IgD-negative memory B cell (primary cell): Measurements from ENCODE around the gene TM4SF18. TPM values are rescaled to one million over a fixed set of nuclear protein-coding genes. Genes with fewer than 3 reads are reported as not detected.
"Not testable (repeated sequence)": the region's sequence is repeated elsewhere in the genome, so short reads cannot be mapped to it uniquely, and the experiment has no call there.

Experiments used
- H3K27ac Mint-ChIP-seq, 3 donors: one replicate each; pipeline ENCODE4 v1.8.0; 2020 to 2022; ENCODE audit warnings: mild to moderate bottlenecking in 3 of 3, mixed read lengths in 3 of 3, moderate library complexity in 1 of 3
- H3K27me3 Mint-ChIP-seq: one replicate; pipeline ENCODE4 v1.8.0; 2021; ENCODE audit warnings: mixed read lengths
- H3K36me3 Mint-ChIP-seq: one replicate; pipeline ENCODE4 v1.8.0; 2020; ENCODE audit warnings: mild to moderate bottlenecking, mixed read lengths
- H3K4me1 Mint-ChIP-seq, 3 donors: one replicate each; pipeline ENCODE4 v1.8.0; 2020 to 2022; ENCODE audit warnings: mixed read lengths in 3 of 3, mild to moderate bottlenecking in 1 of 3
- H3K4me3 Mint-ChIP-seq, 4 donors: one replicate each; pipeline ENCODE4 v1.8.0; 2020 to 2022; ENCODE audit warnings: mild to moderate bottlenecking in 4 of 4, mixed read lengths in 4 of 4, moderate library complexity in 3 of 4
- H3K9me3 Mint-ChIP-seq, 3 donors: one replicate each; pipeline ENCODE4 v1.8.0; 2020 to 2021; ENCODE audit warnings: mixed read lengths in 3 of 3, mild to moderate bottlenecking in 1 of 3
- polyA plus RNA-seq: library from polyadenylated mRNA; unstranded; fragments of 300-500 nt; fragmentation: Illumina TruSeq; gene quantifications from one replicate; pipeline ENCODE4 v1.2.3, GENCODE V29; 2021

TM4SF18 gene
- polyA plus RNA-seq, 1 donor from 2014 or later = not detected

DNA sequence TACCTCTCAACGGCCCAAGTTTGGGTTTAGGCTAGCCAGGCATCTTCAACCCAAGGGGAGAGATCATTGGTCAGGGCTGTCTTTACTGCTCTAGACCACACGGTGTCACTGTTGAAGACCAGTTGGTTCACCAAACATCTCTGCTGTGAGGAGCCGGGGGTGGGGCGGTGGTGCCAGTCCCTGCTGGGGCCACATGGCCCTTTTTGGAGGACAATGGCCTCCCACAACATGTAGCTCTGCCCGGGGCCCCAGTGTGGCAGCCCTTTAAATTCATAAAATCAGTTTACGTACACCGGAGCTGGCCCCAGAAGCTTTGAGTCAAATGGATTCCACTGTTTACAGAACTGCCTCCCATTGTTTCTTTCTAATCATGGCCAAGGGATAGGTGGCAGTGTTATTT is 19.1 kb upstream of the TM4SF18 start:
- Mint-ChIP-seq H3K9me3 (peaks cover 0 to 5% (median 2%) of the 10 kb centered on the region in 3 donors), H3K4me3 (no peak overlapping the region), H3K27ac (no peak overlapping the region), H3K4me1 (no peaks in the 10 kb centered on the region), H3K27me3 (peaks cover 7% of the 10 kb centered on the region), H3K36me3 (peaks cover 3% of the 10 kb centered on the region)

- no peaks in the 10 kb centered on the region for H3K9me3 Mint-ChIP-seq
- H3K27ac Mint-ChIP-seq = no peak overlapping the region
- H3K4me1 Mint-ChIP-seq = peaks cover 0 to 2% (median 1%) of the 10 kb centered on the region in 3 donors
- H3K27me3 Mint-ChIP-seq = peaks cover 24% of the 10 kb centered on the region
- no peak overlapping the region for H3K4me3 Mint-ChIP-seq
- peaks cover 4% of the 10 kb centered on the region for H3K36me3 Mint-ChIP-seq
These were observed 10.5 kb upstream of the TM4SF18 start for GRCh38 chr3:149343951-149344350.

- Mint-ChIP-seq H3K27ac (no peak overlapping the region), H3K36me3 (peaks cover 4% of the 10 kb centered on the region), H3K9me3 (no peaks in the 10 kb centered on the region), H3K4me3 (no peak overlapping the region), H3K4me1 (peaks cover 0 to 3% (median 2%) of the 10 kb centered on the region in 3 donors), H3K27me3 (peaks cover 19% of the 10 kb centered on the region)
These were observed 9.3 kb upstream of the TM4SF18 start for GRCh38 chr3:149342413-149343380.

GRCh38 chr3:149340310-149340933 is 7.0 kb upstream of the TM4SF18 start:
- Mint-ChIP-seq H3K36me3 (no peaks in the 10 kb centered on the region), H3K27me3 (peaks cover 19% of the 10 kb centered on the region), H3K9me3 (no peaks in the 10 kb centered on the region), H3K4me1 (peaks cover 0 to 3% (median 2%) of the 10 kb centered on the region in 3 donors), H3K27ac (no peak overlapping the region), H3K4me3 (no peak overlapping the region)

- no peak overlapping the region for H3K27ac Mint-ChIP-seq
- peaks cover 0 to 3% (median 2%) of the 10 kb centered on the region in 3 donors for H3K4me1 Mint-ChIP-seq
- H3K27me3 Mint-ChIP-seq = peaks cover 19% of the 10 kb centered on the region
- H3K36me3 Mint-ChIP-seq = no peaks in the 10 kb centered on the region
- H3K4me3 Mint-ChIP-seq = no peak overlapping the region
- H3K9me3 Mint-ChIP-seq = no peaks in the 10 kb centered on the region
These were observed 6.5 kb upstream of the TM4SF18 start for GRCh38 chr3:149339931-149340309.

- not testable (repeated sequence) for H3K4me3 Mint-ChIP-seq, H3K9me3 Mint-ChIP-seq, H3K4me1 Mint-ChIP-seq, H3K36me3 Mint-ChIP-seq, H3K27ac Mint-ChIP-seq
- H3K27me3 Mint-ChIP-seq = peaks cover 17% of the 10 kb centered on the region
These were observed 4.0 kb upstream of the TM4SF18 start for GRCh38 chr3:149337486-149337885.

DNA sequence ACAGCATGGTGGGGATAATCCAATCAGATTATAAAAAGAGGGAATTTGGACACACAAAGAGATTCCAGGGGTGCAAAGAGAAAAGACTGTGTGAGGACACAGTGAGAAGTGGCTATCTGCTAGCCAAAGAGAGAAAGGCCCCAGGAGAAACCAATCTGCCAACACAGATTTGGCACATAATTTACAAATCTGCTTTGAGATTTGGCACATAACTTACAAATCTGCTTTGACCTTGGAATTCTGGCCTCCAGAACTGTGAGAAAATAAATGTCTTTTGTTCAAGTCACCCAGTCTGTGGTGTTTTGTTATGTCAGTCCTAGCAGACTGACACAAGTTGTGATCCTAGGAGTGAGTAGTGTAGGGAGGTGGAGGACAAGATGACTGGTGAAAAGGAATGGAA is 3.5 kb upstream of the TM4SF18 start:
- H3K4me3 Mint-ChIP-seq = no peak overlapping the region
- H3K9me3 Mint-ChIP-seq = no peaks in the 10 kb centered on the region
- peaks cover 15% of the 10 kb centered on the region for H3K27me3 Mint-ChIP-seq
- peaks cover 0 to 2% (median 0%) of the 10 kb centered on the region in 3 donors for H3K4me1 Mint-ChIP-seq
- H3K27ac Mint-ChIP-seq = no peak overlapping the region
- H3K36me3 Mint-ChIP-seq = no peaks in the 10 kb centered on the region

DNA sequence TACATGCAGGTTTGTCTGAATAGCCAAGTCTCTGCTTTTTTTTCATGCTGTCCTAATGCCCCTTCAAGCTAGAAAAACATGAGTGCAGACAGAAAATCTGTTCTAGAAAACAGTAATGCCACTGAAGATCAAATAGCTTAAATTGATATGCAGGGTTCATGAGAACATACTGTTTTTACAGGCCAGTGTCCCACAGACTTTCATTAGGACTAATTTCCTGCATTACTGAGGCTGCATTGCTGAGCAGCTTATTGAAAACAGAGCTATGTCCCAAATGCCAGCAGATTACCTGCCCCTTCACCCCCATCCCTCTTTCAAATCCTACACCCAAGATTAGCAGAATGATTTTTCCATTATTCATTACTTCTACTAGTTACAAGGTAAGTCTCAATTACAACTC is 665 bp downstream of the TM4SF18 start:
- Mint-ChIP-seq H3K27me3 (peaks cover 5% of the 10 kb centered on the region), H3K4me3 (no peak overlapping the region), H3K9me3 (no peaks in the 10 kb centered on the region), H3K27ac (no peak overlapping the region), H3K4me1 (no peaks in the 10 kb centered on the region), H3K36me3 (no peaks in the 10 kb centered on the region)

DNA sequence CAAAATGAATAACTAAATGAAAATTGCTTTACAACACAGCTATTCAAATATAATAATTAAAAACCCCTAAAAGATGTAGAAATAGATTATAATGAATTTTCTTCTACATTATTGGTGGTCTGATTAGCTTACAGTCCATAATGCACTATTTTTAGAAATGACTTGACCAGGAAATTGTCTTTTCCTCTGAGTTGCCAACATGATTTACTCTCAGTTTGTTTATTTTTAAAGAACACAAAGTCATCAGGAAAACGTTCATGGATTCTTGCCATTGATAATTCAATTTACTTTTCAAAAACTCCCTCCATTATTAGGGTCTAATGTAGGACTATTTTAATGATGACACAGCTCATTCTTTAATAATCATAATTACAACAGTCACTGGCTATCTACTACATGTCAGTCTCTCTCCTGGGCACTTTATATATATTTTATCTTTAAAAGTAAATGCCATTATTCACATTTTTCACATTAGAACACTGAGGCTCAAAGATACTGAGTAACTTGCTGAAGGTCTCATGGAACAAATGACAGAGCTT is 1.1 kb downstream of the TM4SF18 start:
- H3K27me3 Mint-ChIP-seq = peaks cover 5% of the 10 kb centered on the region
- no peak overlapping the region for H3K4me3 Mint-ChIP-seq
- H3K27ac Mint-ChIP-seq = no peak overlapping the region
- H3K36me3 Mint-ChIP-seq = no peaks in the 10 kb centered on the region
- H3K9me3 Mint-ChIP-seq = no peaks in the 10 kb centered on the region
- H3K4me1 Mint-ChIP-seq = no peaks in the 10 kb centered on the region

DNA sequence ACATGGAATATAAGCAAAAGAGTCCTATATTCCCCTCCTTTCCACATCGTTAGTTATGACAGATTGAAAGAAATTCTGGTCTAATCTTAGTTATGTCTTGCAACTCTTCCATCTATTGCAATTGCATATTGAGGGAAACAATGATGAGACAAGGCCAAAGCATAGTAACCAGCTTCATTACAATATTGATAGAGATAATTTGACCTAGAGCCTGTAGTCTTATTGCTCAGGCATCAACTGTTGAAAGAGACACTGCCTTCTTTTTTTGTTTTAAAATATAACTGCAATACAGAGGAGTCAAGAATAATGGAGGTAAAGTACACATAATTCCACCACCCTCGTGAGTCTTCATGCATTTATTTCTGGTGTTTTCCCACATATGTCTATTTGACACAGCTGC is 2.0 kb downstream of the TM4SF18 start:
- no peak overlapping the region for H3K27ac Mint-ChIP-seq
- no peak overlapping the region for H3K4me3 Mint-ChIP-seq
- no peaks in the 10 kb centered on the region for H3K9me3 Mint-ChIP-seq
- no peaks in the 10 kb centered on the region for H3K36me3 Mint-ChIP-seq
- H3K27me3 Mint-ChIP-seq = peaks cover 5% of the 10 kb centered on the region
- H3K4me1 Mint-ChIP-seq = no peaks in the 10 kb centered on the region

- Mint-ChIP-seq H3K36me3 (no peaks in the 10 kb centered on the region), H3K27me3 (peaks cover 5% of the 10 kb centered on the region), H3K4me1 (no peaks in the 10 kb centered on the region), H3K9me3 (no peaks in the 10 kb centered on the region), H3K4me3 (no peak overlapping the region), H3K27ac (no peak overlapping the region)
These were observed 2.7 kb downstream of the TM4SF18 start for GRCh38 chr3:149330609-149331331.

GRCh38 chr3:149327156-149327555 is 6.3 kb downstream of the TM4SF18 start:
- H3K4me3 Mint-ChIP-seq = no peak overlapping the region
- H3K27me3 Mint-ChIP-seq = peaks cover 3% of the 10 kb centered on the region
- peaks cover 0 to 2% (median 0%) of the 10 kb centered on the region in 3 donors for H3K4me1 Mint-ChIP-seq
- H3K27ac Mint-ChIP-seq = no peak overlapping the region
- no peaks in the 10 kb centered on the region for H3K9me3 Mint-ChIP-seq
- H3K36me3 Mint-ChIP-seq = peaks cover 4% of the 10 kb centered on the region

GRCh38 chr3:149325581-149325980 is 7.9 kb downstream of the TM4SF18 start:
- Mint-ChIP-seq H3K27me3 (peaks cover 5% of the 10 kb centered on the region), H3K9me3 (no peaks in the 10 kb centered on the region), H3K27ac (no peak overlapping the region), H3K4me3 (no peak overlapping the region), H3K36me3 (peaks cover 4% of the 10 kb centered on the region), H3K4me1 (peaks cover 0 to 2% (median 0%) of the 10 kb centered on the region in 3 donors)

GRCh38 chr3:149324332-149324731 is 9.1 kb downstream of the TM4SF18 start:
- no peak overlapping the region for H3K4me3 Mint-ChIP-seq

GRCh38 chr3:149321640-149322039 is 11.8 kb downstream of the TM4SF18 start:
- Mint-ChIP-seq H3K4me1 (peaks cover 0 to 2% (median 0%) of the 10 kb centered on the region in 3 donors), H3K4me3 (no peak overlapping the region), H3K27me3 (peaks cover 5% of the 10 kb centered on the region), H3K9me3 (no peaks in the 10 kb centered on the region), H3K36me3 (peaks cover 4% of the 10 kb centered on the region), H3K27ac (no peak overlapping the region)

More at GRCh38 chr3:149324332-149324731, 9.1 kb downstream of the TM4SF18 start:
- peaks cover 0 to 2% (median 0%) of the 10 kb centered on the region in 3 donors for H3K4me1 Mint-ChIP-seq
- H3K27me3 Mint-ChIP-seq = peaks cover 5% of the 10 kb centered on the region
- H3K27ac Mint-ChIP-seq = no peak overlapping the region
- no peaks in the 10 kb centered on the region for H3K9me3 Mint-ChIP-seq
- peaks cover 4% of the 10 kb centered on the region for H3K36me3 Mint-ChIP-seq
